GM20000 (cell line): ENCODE data around the gene NUDT7.

Experiments
- DNase-seq: peaks from one replicate; pipeline ENCODE4 v3.0.0; 2012; ENCODE audit warnings: low spot score
- TF ChIP-seq, protein P1 (sequence below): IDR thresholded peaks from 2 replicates; pipeline ENCODE4 v1.5.1; 2012; ENCODE audit warnings: mild to moderate bottlenecking, control low read depth; ENCODE audit errors: extremely low read depth, missing control alignments

The NUDT7 gene

GRCh38 chr16:77759821-77760220 lies 37.5 kb downstream of the NUDT7 start:
- DNase-seq, result no peak
- TF ChIP-seq, protein P1, sequence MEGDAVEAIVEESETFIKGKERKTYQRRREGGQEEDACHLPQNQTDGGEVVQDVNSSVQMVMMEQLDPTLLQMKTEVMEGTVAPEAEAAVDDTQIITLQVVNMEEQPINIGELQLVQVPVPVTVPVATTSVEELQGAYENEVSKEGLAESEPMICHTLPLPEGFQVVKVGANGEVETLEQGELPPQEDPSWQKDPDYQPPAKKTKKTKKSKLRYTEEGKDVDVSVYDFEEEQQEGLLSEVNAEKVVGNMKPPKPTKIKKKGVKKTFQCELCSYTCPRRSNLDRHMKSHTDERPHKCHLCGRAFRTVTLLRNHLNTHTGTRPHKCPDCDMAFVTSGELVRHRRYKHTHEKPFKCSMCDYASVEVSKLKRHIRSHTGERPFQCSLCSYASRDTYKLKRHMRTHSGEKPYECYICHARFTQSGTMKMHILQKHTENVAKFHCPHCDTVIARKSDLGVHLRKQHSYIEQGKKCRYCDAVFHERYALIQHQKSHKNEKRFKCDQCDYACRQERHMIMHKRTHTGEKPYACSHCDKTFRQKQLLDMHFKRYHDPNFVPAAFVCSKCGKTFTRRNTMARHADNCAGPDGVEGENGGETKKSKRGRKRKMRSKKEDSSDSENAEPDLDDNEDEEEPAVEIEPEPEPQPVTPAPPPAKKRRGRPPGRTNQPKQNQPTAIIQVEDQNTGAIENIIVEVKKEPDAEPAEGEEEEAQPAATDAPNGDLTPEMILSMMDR, result no peak

DNA sequence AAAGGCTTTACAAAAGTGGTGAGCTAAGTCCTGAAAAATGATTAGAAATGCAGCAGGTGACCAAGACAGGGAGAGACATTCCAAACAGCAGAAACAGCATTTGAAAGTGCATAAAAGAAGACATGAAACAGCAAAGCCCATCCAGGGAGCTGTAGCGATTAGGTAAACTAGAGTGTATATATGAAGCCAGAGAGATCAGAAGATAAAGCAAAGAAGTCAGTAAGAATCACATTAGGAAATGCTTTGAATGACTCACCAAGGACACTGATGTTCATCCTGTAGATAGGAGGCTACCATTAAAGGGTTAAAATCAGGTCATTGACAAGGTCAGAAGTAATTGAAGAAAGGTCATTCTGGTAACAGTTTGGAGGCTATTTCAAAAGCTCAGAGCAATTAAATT lies 38.5 kb downstream of the NUDT7 start:
- DNase-seq, result no peak
- TF ChIP-seq, protein P1, result no peak

DNA sequence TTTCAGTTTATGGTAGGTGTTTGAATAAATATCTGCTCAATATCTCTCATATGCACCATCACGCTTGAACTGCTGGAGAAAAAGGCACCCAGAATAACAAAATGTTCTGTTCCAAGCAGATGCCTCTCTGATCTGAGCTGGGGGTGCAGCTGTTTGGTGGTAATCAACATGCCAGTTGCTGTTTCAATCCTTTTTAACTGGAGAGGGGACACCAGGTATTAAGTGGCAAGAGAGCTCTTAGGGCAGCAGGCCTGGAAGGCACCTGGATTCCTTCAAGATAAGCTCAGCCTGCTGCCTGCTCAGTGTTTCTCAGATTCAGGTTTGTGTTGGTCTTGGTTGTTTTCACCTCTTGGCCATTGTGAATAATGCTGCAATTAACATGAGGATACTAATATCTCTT lies 38.9 kb downstream of the NUDT7 start:
- no peak for DNase-seq
- TF ChIP-seq, protein P1, result no peak

- DNase-seq, result no peak
- TF ChIP-seq, protein P1, result no peak
Observed at GRCh38 chr16:77762262-77762661, 39.9 kb downstream of the NUDT7 start.

DNA sequence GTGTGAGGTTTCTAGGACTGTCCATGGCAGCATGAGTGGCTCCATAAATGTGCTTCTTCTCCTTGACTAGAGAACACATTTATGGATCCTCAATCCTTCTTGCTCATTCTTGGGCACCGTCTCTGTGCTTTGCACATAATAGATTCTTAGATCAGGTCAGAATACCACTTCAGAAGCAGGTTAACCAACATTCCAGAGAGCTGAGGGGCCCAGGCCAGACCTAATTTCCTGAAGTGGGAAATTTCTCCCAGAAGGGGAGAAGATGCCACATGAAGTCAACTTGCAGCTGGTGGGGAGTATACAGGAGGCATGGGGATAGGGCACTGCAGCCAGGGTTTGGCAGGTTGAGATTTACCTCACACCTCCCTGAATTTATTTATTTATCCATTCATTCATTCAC lies 41.7 kb downstream of the NUDT7 start:
- TF ChIP-seq, protein P1, result no peak
- no peak for DNase-seq

- TF ChIP-seq, protein P1, result no peak
- DNase-seq, result no peak
Observed at GRCh38 chr16:77767211-77767610, 44.9 kb downstream of the NUDT7 start.

DNA sequence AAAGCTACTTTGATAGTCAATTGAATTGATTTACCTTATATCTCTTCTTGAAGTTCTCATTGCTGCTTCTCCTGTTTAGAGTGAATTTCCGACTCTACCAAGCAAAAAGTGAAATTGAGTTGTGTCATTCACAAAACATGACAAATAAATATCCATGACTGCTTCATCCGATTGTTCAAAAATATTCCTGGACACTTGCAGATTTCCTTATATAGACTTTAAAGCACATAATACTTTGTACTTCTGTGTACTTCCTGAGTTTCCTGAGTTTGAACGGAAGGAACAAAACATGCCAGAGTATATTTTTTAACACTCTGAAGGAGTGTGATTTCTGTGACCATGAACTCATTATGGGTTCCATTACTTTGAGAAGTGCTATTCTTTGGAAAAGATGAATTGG lies 45.5 kb downstream of the NUDT7 start:
- TF ChIP-seq, protein P1, result no peak
- DNase-seq, result no peak
